Chondrocyte (in vitro differentiated cells): ENCODE measurements around the gene SNU13. TPM values are rescaled to one million over a fixed set of nuclear protein-coding genes. Genes with fewer than 3 reads are reported as not detected.
"Not testable (repeated sequence)": the region's sequence is repeated elsewhere in the genome, so short reads cannot be mapped to it uniquely, and the experiment has no call there.

Source experiments
- DNase-seq: peaks from one replicate; pipeline ENCODE4 v3.0.0; 2021; ENCODE audit warnings: mixed read lengths, low spot score
- H3K27ac Mint-ChIP-seq: one replicate; pipeline ENCODE4 v1.8.0; 2021; ENCODE audit warnings: mild to moderate bottlenecking, moderate library complexity, mixed read lengths; ENCODE audit not compliant: unreplicated experiment
- H3K27me3 Mint-ChIP-seq: 2 replicates; pipeline ENCODE4 v1.8.0; 2021; ENCODE audit warnings: low read depth, mixed read lengths
- H3K36me3 Mint-ChIP-seq: 2 replicates; pipeline ENCODE4 v1.8.0; 2021; ENCODE audit warnings: low read depth, mixed read lengths
- H3K4me1 Mint-ChIP-seq: 2 replicates; pipeline ENCODE4 v1.8.0; 2021; ENCODE audit warnings: low read depth, mild to moderate bottlenecking, mixed read lengths
- H3K4me3 Mint-ChIP-seq: one replicate; pipeline ENCODE4 v1.8.0; 2021; ENCODE audit warnings: mild to moderate bottlenecking, moderate library complexity, mixed read lengths; ENCODE audit not compliant: unreplicated experiment
- H3K9me3 Mint-ChIP-seq: 2 replicates; pipeline ENCODE4 v1.8.0; 2021; ENCODE audit warnings: low read depth, mixed read lengths
- total RNA-seq: library from RNA; stranded (reverse); gene quantifications from 3 replicates; pipeline ENCODE4 v1.2.1, GENCODE V29; 2021
- TF ChIP-seq, protein P1 (sequence below): fragments of 200-600 bp; sonication (generic); IDR thresholded peaks from 2 replicates; pipeline ENCODE4 v1.5.0; 2021; ENCODE audit warnings: antibody characterized with exemption, mild to moderate bottlenecking, moderate library complexity

Gene SNU13
- total RNA-seq, 1 donor from 2014 or later, result 88.8 TPM

DNA sequence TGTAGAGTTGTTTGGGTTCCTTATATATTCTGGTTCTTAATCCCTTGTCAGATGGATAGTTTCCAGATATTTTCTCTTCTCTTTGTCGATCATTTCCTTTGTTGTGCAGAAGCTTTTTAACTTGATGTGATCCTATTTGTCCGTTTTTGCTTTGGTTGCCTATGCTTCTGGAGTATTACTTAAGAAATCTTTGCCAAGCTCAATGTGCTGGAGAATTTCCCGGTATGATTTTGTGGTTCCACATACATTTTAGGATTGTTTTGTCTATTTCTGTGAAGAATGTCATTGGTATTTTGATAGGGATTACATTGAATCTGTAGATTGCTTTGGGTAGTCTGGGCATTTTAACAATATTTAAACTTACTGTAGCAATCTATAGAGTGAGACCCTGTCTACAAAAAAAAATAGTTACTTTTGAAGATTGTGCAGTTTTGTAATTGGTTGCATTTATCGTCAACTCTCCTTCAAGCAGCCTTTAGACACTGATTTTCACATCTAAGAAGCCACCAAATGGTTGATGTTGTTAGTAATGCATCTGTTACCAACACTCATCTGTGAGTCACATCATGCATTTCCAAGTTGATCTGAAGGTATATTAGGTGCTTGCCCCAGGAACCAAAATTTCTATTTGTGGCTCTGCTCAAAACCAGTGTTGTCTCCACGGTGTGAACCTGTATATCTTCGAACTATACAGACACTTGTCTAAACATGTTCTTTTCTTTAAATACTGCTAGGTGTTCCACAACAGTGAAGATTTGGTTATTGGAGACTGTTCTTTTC is 46.1 kb downstream of the SNU13 start:
- H3K4me1 Mint-ChIP-seq, result peaks cover 11% of the 10 kb centered on the region
- TF ChIP-seq, protein P1, sequence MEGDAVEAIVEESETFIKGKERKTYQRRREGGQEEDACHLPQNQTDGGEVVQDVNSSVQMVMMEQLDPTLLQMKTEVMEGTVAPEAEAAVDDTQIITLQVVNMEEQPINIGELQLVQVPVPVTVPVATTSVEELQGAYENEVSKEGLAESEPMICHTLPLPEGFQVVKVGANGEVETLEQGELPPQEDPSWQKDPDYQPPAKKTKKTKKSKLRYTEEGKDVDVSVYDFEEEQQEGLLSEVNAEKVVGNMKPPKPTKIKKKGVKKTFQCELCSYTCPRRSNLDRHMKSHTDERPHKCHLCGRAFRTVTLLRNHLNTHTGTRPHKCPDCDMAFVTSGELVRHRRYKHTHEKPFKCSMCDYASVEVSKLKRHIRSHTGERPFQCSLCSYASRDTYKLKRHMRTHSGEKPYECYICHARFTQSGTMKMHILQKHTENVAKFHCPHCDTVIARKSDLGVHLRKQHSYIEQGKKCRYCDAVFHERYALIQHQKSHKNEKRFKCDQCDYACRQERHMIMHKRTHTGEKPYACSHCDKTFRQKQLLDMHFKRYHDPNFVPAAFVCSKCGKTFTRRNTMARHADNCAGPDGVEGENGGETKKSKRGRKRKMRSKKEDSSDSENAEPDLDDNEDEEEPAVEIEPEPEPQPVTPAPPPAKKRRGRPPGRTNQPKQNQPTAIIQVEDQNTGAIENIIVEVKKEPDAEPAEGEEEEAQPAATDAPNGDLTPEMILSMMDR, result no peak
- peaks cover 30% of the 10 kb centered on the region for H3K36me3 Mint-ChIP-seq
- no peaks in the 10 kb centered on the region for H3K9me3 Mint-ChIP-seq
- H3K4me3 Mint-ChIP-seq, result no peak overlapping the region
- no peak for DNase-seq
- H3K27me3 Mint-ChIP-seq, result no peaks in the 10 kb centered on the region
- peak overlapping the region; percentile 57 for H3K27ac Mint-ChIP-seq

DNA sequence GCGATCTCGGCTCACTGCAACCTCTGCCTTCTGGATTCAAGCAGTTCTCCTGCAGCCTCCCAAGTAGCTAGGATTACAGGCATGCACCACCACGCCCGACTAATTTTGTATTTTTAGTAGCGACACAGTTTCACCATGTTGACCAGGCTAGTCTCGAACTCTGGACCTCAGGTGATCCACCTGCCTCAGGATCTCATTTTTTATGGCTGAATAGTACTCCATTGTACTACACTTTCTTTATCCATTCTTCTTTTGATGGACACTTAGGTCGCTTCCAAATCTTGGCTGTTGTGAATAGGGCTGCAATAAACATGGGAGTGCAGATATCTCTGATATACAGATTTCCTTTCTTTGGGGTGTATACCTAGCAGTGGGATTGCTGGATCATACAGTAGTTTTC is 46.8 kb downstream of the SNU13 start:
- no peaks in the 10 kb centered on the region for H3K9me3 Mint-ChIP-seq
- H3K27me3 Mint-ChIP-seq, result no peaks in the 10 kb centered on the region
- H3K4me1 Mint-ChIP-seq, result peaks cover 11% of the 10 kb centered on the region
- no peak for DNase-seq
- H3K27ac Mint-ChIP-seq, result peak overlapping the region; percentile 57
- no peak overlapping the region for H3K4me3 Mint-ChIP-seq
- peaks cover 31% of the 10 kb centered on the region for H3K36me3 Mint-ChIP-seq
- TF ChIP-seq, protein P1, result no peak

DNA sequence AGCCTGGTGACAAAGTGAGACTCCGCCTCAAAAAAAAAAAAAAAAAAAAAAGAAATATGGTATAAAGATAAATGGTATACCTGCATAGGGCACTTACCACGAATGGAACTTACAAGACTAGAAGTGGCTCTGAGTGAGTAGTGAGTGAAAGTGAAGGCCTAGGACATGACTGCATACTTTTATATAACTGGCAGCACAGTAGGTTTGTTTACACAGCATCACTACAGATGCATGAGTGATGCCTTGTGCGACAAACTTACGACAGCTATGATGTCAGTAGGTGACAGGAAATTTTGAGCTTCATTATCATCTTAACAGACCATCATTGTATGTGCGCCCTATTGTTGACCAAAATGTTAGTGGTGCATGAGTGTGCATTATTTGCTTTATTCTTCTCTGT is 49.9 kb downstream of the SNU13 start:
- Mint-ChIP-seq H3K36me3 (peaks cover 38% of the 10 kb centered on the region), H3K27me3 (no peaks in the 10 kb centered on the region), H3K9me3 (no peaks in the 10 kb centered on the region), H3K4me1 (peaks cover 17% of the 10 kb centered on the region), H3K27ac (no peak overlapping the region), H3K4me3 (no peak overlapping the region)
- DNase-seq, result no peak
- TF ChIP-seq, protein P1, result no peak

DNA sequence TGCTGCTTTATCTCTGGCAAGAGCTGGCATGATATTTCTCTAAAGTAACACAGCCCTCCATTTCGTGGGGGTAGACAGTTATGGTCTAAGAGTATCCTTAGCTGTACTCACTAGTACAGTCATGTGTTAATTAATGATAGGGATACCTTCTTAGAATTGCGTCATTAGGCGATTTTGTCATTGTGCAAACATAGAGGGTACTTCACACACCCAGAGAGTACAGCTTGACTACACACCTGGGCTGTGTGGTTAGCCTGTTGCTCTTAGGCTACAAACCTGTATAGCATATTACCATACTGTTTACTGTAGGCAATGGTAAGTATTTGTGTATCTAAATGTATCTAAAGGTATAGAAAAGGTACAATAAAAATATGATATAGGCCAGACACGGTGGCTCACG is 50.5 kb downstream of the SNU13 start:
- Mint-ChIP-seq H3K4me1 (peaks cover 17% of the 10 kb centered on the region), H3K27ac (no peak overlapping the region), H3K36me3 (peaks cover 40% of the 10 kb centered on the region), H3K27me3 (no peaks in the 10 kb centered on the region), H3K4me3 (no peak overlapping the region), H3K9me3 (no peaks in the 10 kb centered on the region)
- no peak for DNase-seq
- TF ChIP-seq, protein P1, result no peak

DNA sequence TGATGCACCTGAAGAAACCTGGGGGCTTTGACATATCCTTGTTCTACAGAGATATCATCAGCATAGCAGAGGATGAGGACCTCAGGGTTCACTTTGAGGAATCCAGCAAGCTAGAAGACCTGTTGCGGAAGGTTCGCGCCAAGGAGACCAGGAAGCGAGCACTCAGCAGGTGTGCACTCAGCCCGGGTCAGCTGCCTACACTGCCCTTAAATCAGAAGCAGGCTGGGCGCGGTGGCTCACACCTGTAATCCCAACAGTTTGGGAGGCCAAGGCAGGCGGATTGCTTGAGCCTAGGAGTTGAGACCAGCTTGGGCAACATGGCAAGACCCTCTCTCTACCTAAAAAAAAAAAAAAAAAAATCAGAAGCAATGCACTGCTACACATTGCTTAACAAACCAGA is 51.0 kb downstream of the SNU13 start:
- H3K9me3 Mint-ChIP-seq, result not testable (repeated sequence)

GRCh38 chr22:41636467-41636866 is 52.2 kb downstream of the SNU13 start:
- peaks cover 6% of the 10 kb centered on the region for H3K4me1 Mint-ChIP-seq
- no peak overlapping the region for H3K4me3 Mint-ChIP-seq
- peaks cover 29% of the 10 kb centered on the region for H3K36me3 Mint-ChIP-seq
- TF ChIP-seq, protein P1, result no peak
- no peak for DNase-seq
- no peaks in the 10 kb centered on the region for H3K27me3 Mint-ChIP-seq
- H3K27ac Mint-ChIP-seq, result peak overlapping the region; percentile 24
- H3K9me3 Mint-ChIP-seq, result no peaks in the 10 kb centered on the region

More for the DNA sequence above, 51.0 kb downstream of the SNU13 start:
- not testable (repeated sequence) for H3K27me3 Mint-ChIP-seq, H3K27ac Mint-ChIP-seq, H3K4me3 Mint-ChIP-seq, DNase-seq
- Mint-ChIP-seq H3K4me1 (peaks cover 13% of the 10 kb centered on the region), H3K36me3 (peaks cover 37% of the 10 kb centered on the region)

DNA sequence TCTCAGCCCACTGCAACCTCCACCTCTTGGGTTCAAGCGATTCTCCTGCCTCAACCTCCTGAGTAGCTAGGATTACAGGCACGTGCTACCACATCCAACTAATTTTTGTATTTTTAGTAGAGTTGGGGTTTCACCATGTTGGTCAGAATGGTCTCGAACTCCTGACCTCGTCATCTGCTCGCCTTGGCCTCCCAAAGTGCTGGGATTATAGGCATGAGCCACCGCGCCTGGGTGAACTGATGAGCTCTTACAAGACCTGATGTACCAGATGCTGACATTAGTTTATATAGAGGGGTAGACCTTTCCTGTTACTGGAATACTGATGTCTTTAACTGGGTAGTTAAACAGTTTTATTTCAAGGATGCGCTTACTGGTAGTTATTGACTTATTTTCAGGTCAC is 54.1 kb downstream of the SNU13 start:
- peaks cover 24% of the 10 kb centered on the region for H3K36me3 Mint-ChIP-seq
- DNase-seq, H3K9me3 Mint-ChIP-seq, H3K27ac Mint-ChIP-seq, H3K4me1 Mint-ChIP-seq, H3K4me3 Mint-ChIP-seq, H3K27me3 Mint-ChIP-seq: not testable (repeated sequence)

GRCh38 chr22:41631615-41632014 is 57.1 kb downstream of the SNU13 start:
- H3K36me3 Mint-ChIP-seq, result peaks cover 33% of the 10 kb centered on the region
- not testable (repeated sequence) for H3K4me3 Mint-ChIP-seq, H3K27me3 Mint-ChIP-seq, H3K9me3 Mint-ChIP-seq, H3K4me1 Mint-ChIP-seq, DNase-seq, H3K27ac Mint-ChIP-seq
